ENCODE measurements around the gene KIAA1217.

DNA sequence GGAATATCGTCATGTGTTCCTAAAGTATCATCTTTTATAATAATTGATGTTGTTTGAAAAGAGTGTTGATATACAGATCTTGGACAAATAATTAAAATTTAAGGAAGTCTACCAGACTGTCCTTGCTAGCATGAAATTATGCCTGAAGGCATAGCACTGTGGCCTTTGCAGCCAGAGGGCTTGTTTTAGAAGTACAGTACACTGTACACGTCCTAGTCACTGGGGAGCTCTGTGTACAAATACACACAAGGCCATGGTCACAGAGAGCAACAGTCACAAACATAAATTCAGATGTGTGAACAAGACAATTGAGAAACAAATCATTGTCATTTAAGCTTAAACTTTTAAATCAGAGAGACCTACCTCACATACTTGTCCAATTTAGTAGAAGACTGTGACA is 133.0 kb downstream of the KIAA1217 start:
- TF ChIP-seq, protein P1, sequence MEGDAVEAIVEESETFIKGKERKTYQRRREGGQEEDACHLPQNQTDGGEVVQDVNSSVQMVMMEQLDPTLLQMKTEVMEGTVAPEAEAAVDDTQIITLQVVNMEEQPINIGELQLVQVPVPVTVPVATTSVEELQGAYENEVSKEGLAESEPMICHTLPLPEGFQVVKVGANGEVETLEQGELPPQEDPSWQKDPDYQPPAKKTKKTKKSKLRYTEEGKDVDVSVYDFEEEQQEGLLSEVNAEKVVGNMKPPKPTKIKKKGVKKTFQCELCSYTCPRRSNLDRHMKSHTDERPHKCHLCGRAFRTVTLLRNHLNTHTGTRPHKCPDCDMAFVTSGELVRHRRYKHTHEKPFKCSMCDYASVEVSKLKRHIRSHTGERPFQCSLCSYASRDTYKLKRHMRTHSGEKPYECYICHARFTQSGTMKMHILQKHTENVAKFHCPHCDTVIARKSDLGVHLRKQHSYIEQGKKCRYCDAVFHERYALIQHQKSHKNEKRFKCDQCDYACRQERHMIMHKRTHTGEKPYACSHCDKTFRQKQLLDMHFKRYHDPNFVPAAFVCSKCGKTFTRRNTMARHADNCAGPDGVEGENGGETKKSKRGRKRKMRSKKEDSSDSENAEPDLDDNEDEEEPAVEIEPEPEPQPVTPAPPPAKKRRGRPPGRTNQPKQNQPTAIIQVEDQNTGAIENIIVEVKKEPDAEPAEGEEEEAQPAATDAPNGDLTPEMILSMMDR (IDR thresholded peaks at IDR 0.05), result no peak
- TF ChIP-seq, protein P2, sequence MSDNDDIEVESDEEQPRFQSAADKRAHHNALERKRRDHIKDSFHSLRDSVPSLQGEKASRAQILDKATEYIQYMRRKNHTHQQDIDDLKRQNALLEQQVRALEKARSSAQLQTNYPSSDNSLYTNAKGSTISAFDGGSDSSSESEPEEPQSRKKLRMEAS (IDR thresholded peaks at IDR 0.05), result no peak
- TF ChIP-seq, protein P3, sequence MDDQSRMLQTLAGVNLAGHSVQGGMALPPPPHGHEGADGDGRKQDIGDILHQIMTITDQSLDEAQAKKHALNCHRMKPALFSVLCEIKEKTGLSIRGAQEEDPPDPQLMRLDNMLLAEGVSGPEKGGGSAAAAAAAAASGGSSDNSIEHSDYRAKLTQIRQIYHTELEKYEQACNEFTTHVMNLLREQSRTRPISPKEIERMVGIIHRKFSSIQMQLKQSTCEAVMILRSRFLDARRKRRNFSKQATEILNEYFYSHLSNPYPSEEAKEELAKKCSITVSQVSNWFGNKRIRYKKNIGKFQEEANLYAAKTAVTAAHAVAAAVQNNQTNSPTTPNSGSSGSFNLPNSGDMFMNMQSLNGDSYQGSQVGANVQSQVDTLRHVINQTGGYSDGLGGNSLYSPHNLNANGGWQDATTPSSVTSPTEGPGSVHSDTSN (IDR thresholded peaks at IDR 0.05), result no peak
